HFF-Myc (cell line): ENCODE measurements around the gene PTHLH.

Experiments used
- DNase-seq: peaks from one replicate; pipeline ENCODE4 v3.0.0-alpha.2; 2011; ENCODE audit warnings: low read depth; ENCODE audit errors: extremely low read depth
- H3K4me3 ChIP-seq: replicated peaks from 2 replicates; pipeline ENCODE4 v1.5.1; 2011; ENCODE audit warnings: low read depth, mild to moderate bottlenecking, control low read depth, low read length
- CTCF ChIP-seq: IDR thresholded peaks from 2 replicates; pipeline ENCODE4 v1.5.1; 2012; ENCODE audit warnings: mild to moderate bottlenecking, low read depth, low read length, control low read depth; ENCODE audit errors: missing control alignments

PTHLH gene

GRCh38 chr12:27934276-27934675 is 38.3 kb downstream of the PTHLH start:
- no peak for TF ChIP-seq CTCF
- H3K4me3 ChIP-seq, result no peak overlapping the region
- DNase-seq, result no peak

- H3K4me3 ChIP-seq, result no peak overlapping the region
- TF ChIP-seq CTCF, result no peak
- DNase-seq, result no peak
These were observed 41.1 kb downstream of the PTHLH start for GRCh38 chr12:27931390-27931789.

- no peak for DNase-seq
- H3K4me3 ChIP-seq, result no peak overlapping the region
- TF ChIP-seq CTCF, result no peak
These were observed 45.2 kb downstream of the PTHLH start for GRCh38 chr12:27927347-27927746.

GRCh38 chr12:27924350-27925135 is 48.0 kb downstream of the PTHLH start:
- no peak overlapping the region for H3K4me3 ChIP-seq
- TF ChIP-seq CTCF, result no peak
- no peak for DNase-seq

GRCh38 chr12:27922531-27923139 is 49.9 kb downstream of the PTHLH start:
- no peak for TF ChIP-seq CTCF
- no peak overlapping the region for H3K4me3 ChIP-seq
- no peak for DNase-seq

- DNase-seq, result no peak
- H3K4me3 ChIP-seq, result no peak overlapping the region
- TF ChIP-seq CTCF, result no peak
These were observed 52.8 kb downstream of the PTHLH start for GRCh38 chr12:27919671-27920235.
